Chondrocyte (in vitro differentiated cells): ENCODE data around the gene COG8. TPM values are rescaled to one million over a fixed set of nuclear protein-coding genes. Genes with fewer than 3 reads are reported as not detected.

ENCODE experiments used
- DNase-seq: peaks from one replicate; pipeline ENCODE4 v3.0.0; 2021; ENCODE audit warnings: mixed read lengths, low spot score
- H3K27ac Mint-ChIP-seq: one replicate; pipeline ENCODE4 v1.8.0; 2021; ENCODE audit warnings: mild to moderate bottlenecking, moderate library complexity, mixed read lengths; ENCODE audit not compliant: unreplicated experiment
- H3K27me3 Mint-ChIP-seq: 2 replicates; pipeline ENCODE4 v1.8.0; 2021; ENCODE audit warnings: low read depth, mixed read lengths
- H3K36me3 Mint-ChIP-seq: 2 replicates; pipeline ENCODE4 v1.8.0; 2021; ENCODE audit warnings: low read depth, mixed read lengths
- H3K4me1 Mint-ChIP-seq: 2 replicates; pipeline ENCODE4 v1.8.0; 2021; ENCODE audit warnings: low read depth, mild to moderate bottlenecking, mixed read lengths
- H3K4me3 Mint-ChIP-seq: one replicate; pipeline ENCODE4 v1.8.0; 2021; ENCODE audit warnings: mild to moderate bottlenecking, moderate library complexity, mixed read lengths; ENCODE audit not compliant: unreplicated experiment
- H3K9me3 Mint-ChIP-seq: 2 replicates; pipeline ENCODE4 v1.8.0; 2021; ENCODE audit warnings: low read depth, mixed read lengths
- total RNA-seq: library from RNA; stranded (reverse); gene quantifications from 3 replicates; pipeline ENCODE4 v1.2.1, GENCODE V29; 2021
- TF ChIP-seq, protein P1 (sequence below): fragments of 200-600 bp; sonication (generic); IDR thresholded peaks from 2 replicates; pipeline ENCODE4 v1.5.0; 2021; ENCODE audit warnings: antibody characterized with exemption, mild to moderate bottlenecking, moderate library complexity

Gene COG8
- total RNA-seq, 1 donor from 2014 or later = 36.8 TPM

DNA sequence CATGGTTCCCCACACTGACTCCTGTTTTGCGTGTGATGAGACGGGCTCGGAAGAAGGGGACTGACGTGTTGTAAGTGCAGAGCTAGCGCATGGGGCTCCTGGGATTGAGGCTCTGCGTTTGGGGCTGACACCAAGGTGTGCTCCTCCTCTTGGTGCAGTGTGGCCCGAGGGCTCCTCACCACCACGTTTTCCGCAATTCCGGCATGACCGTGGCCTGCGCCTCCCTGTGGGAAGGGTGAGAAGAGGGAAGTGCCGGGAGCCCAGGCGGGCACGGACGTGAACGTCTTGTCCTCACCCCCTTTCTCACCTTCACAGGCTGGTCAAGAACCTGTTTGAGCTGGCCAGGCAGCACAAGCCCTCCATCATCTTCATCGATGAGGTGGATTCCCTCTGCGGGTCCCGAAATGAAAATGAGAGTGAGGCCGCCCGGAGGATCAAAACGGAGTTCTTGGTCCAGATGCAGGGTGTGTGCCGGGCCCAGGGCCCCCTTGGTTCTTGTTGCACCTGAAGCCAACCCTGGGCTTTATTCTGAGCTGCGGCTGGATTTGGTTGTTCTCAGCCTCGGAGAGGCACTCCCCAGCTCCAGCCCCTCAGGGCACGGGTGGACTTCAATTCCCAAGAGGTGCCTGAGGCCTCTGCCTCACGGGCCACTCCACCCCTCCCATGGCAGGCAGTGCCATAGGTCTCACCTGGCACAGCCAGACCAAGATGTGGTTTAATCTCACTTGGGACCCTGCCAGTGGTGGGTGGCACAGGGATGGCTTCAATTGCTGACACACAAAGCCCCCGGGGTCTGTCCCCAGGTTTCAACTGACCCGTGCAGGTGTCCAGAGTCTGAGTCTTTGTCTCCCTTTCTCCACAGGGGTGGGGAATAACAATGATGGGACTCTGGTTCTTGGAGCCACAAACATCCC lies 19.3 kb downstream of the COG8 start:
- TF ChIP-seq, protein P1, sequence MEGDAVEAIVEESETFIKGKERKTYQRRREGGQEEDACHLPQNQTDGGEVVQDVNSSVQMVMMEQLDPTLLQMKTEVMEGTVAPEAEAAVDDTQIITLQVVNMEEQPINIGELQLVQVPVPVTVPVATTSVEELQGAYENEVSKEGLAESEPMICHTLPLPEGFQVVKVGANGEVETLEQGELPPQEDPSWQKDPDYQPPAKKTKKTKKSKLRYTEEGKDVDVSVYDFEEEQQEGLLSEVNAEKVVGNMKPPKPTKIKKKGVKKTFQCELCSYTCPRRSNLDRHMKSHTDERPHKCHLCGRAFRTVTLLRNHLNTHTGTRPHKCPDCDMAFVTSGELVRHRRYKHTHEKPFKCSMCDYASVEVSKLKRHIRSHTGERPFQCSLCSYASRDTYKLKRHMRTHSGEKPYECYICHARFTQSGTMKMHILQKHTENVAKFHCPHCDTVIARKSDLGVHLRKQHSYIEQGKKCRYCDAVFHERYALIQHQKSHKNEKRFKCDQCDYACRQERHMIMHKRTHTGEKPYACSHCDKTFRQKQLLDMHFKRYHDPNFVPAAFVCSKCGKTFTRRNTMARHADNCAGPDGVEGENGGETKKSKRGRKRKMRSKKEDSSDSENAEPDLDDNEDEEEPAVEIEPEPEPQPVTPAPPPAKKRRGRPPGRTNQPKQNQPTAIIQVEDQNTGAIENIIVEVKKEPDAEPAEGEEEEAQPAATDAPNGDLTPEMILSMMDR = no peak
- DNase-seq = peak; percentile 74
- Mint-ChIP-seq H3K27me3 (no peaks in the 10 kb centered on the region), H3K36me3 (peaks cover 36% of the 10 kb centered on the region), H3K4me1 (peaks cover 8% of the 10 kb centered on the region), H3K4me3 (no peak overlapping the region), H3K27ac (no peak overlapping the region), H3K9me3 (no peaks in the 10 kb centered on the region)

DNA sequence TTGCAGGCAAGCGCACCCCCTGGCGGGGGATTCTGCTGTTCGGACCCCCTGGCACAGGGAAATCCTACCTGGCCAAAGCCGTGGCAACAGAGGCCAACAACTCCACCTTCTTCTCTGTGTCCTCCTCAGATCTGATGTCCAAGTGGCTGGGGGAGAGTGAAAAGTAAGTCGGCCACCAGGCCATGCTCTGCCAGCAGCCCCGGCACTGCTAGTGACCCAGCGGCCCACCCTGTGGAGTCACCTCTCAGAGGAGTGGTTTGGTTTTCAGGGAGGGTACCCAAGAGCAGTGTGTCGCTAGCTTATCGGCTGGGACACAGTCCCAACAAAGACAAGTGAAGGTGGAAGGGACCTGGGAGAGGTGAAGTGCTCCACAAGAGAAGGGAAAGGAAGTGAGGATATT lies 20.0 kb downstream of the COG8 start:
- H3K36me3 Mint-ChIP-seq = peaks cover 35% of the 10 kb centered on the region
- H3K4me1 Mint-ChIP-seq = peaks cover 5% of the 10 kb centered on the region
- H3K4me3 Mint-ChIP-seq = no peak overlapping the region

DNA sequence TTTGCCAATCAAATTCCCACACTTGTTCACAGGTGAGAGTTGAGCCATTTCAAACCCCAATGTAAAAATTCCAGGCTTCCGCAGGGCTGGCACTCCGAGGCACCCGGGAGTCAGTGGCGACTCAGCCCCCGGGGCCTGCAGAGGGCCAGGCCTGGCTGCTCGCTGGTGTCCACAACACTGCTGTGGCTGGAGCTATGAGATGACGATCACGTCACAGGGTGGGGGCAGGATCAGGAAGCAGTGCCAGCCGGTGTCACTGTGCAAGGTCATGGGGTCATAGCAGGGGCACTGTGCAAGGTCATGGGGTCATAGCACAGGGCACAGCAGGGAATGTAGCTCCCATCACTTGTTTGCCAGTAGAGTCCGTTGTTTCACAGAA lies 20.5 kb downstream of the COG8 start:
- DNase-seq = peak; percentile 69
- peaks cover 35% of the 10 kb centered on the region for H3K36me3 Mint-ChIP-seq
- no peak overlapping the region for H3K4me3 Mint-ChIP-seq
- H3K27me3 Mint-ChIP-seq = no peaks in the 10 kb centered on the region
- H3K9me3 Mint-ChIP-seq = no peaks in the 10 kb centered on the region
- no peaks in the 10 kb centered on the region for H3K4me1 Mint-ChIP-seq
- TF ChIP-seq, protein P1 = no peak
- H3K27ac Mint-ChIP-seq = no peak overlapping the region

More for the DNA sequence above, 20.0 kb downstream of the COG8 start:
- Mint-ChIP-seq H3K9me3 (no peaks in the 10 kb centered on the region), H3K27ac (peak overlapping the region; percentile 43), H3K27me3 (no peaks in the 10 kb centered on the region)
- TF ChIP-seq, protein P1 = no peak
- DNase-seq = peak; percentile 76

DNA sequence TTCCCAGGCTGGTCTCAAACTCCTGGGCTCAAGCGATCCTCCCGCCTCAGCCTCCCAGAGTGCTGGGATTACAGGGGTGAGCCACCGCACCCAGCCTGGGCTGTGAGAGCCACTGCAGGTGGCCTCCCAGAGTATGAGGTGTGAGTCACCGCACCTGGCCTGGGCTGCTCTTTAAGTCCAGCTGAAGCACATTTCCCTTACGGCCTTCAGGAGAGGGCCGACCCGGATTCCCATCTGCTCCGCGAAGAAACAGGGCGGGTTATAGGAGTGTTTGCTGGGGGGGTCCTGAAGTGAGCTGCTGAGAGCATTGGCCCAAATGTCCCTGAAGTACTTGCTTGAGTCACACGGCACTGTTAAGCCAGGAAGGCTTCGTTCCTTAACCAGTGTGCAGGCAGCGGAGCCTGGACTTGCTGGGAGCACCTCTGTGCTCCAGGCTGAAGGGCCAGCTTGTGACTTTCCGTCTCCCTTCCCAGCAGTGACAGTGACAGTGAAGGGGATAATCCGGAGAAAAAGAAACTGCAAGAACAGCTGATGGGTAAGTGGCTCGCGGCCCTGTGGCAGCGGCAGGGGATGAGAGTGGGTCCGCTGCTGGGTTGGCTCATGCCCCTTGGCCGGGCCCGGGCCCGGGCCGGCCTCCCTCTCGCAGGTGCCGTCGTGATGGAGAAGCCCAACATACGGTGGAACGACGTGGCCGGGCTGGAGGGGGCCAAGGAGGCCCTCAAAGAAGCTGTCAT lies 21.0 kb downstream of the COG8 start:
- Mint-ChIP-seq H3K27ac (no peak overlapping the region), H3K4me3 (no peak overlapping the region), H3K27me3 (no peaks in the 10 kb centered on the region), H3K36me3 (peaks cover 35% of the 10 kb centered on the region), H3K4me1 (peaks cover under 1% of the 10 kb centered on the region), H3K9me3 (no peaks in the 10 kb centered on the region)
- TF ChIP-seq, protein P1 = no peak
- peak; percentile 77 for DNase-seq

DNA sequence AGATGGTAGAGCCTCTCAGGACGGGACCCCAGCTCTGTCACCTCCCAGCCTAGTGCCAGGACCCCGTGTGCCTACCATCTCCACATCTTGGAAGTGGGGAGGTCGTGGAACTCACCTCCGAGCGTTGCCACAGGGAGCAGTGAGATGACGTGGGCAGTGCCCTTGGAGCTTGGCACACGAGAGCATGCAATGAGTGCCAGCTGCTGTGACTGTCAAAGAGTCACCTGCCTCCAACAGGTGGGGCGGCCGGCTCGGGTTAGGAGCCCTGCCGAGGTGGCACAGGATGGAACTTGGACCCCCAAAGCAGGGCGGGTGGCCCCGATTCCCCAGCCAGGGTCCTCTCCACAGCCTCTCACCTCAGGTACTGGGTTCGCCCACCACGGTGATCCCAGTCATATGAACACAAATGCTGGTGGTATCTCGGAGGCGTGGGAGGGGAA lies 22.7 kb downstream of the COG8 start:
- Mint-ChIP-seq H3K27me3 (no peaks in the 10 kb centered on the region), H3K4me1 (peaks cover 10% of the 10 kb centered on the region), H3K36me3 (peaks cover 30% of the 10 kb centered on the region), H3K4me3 (no peak overlapping the region), H3K9me3 (no peaks in the 10 kb centered on the region), H3K27ac (no peak overlapping the region)
- DNase-seq = peak; percentile 77
- TF ChIP-seq, protein P1 = no peak
